ENCODE results near the gene XYLT1. TPM values are rescaled to one million over a fixed set of nuclear protein-coding genes. Genes with fewer than 3 reads are reported as not detected.
A peak's percentile ranks its signal among the peaks of the same experiment; 100 is the strongest.

Gene XYLT1
- total RNA-seq, 2 experiments from 2014 or later: 53.6 to 56.7 TPM

- Mint-ChIP-seq H3K36me3 (peaks cover 26% of the 10 kb centered on the region), H3K27ac (peak overlapping the region; percentile 79), H3K27me3 (no peaks in the 10 kb centered on the region), H3K4me3 (peak overlapping the region; percentile 5), H3K9me3 (no peaks in the 10 kb centered on the region), H3K4me1 (peaks cover 81% of the 10 kb centered on the region)
- POLR2A ChIA-PET: interaction anchor here (0.6 to 8.5 kb wide), 6 partner anchors 9 to 1436 kb away, joined by 3 to 216 read pairs (median 4); partner anchors contain the start of gene ARL6IP1
- ATAC-seq (ENCODE audit: low read depth): no peak
- no peak for DNase-seq
Observed at GRCh38 chr16:17365591-17366298, 105.0 kb downstream of the XYLT1 start.

- H3K4me1 Mint-ChIP-seq: peaks cover 81% of the 10 kb centered on the region
- H3K9me3 Mint-ChIP-seq: no peaks in the 10 kb centered on the region
- POLR2A ChIA-PET: interaction anchor here (1.5 to 8.5 kb wide), 3 partner anchors 20 to 93 kb away, joined by 3 to 216 read pairs (median 3); no protein-coding TSS in a partner anchor
- ATAC-seq (ENCODE audit: low read depth) (no peak), DNase-seq (no peak)
- H3K36me3 Mint-ChIP-seq: peaks cover 27% of the 10 kb centered on the region
- H3K4me3 Mint-ChIP-seq: peak overlapping the region; percentile 25
- peak overlapping the region; percentile 79 for H3K27ac Mint-ChIP-seq
- no peaks in the 10 kb centered on the region for H3K27me3 Mint-ChIP-seq
Observed at GRCh38 chr16:17365211-17365541, 105.6 kb downstream of the XYLT1 start.

- no peak for DNase-seq
- Mint-ChIP-seq H3K9me3 (no peaks in the 10 kb centered on the region), H3K4me3 (peak overlapping the region; percentile 50), H3K27ac (peak overlapping the region; percentile 79), H3K27me3 (no peaks in the 10 kb centered on the region), H3K4me1 (peaks cover 81% of the 10 kb centered on the region), H3K36me3 (peaks cover 27% of the 10 kb centered on the region)
- POLR2A ChIA-PET: interaction anchor here (0.6 to 8.5 kb wide), 11 partner anchors 12 to 105 kb away, joined by 3 to 216 read pairs (median 3); no protein-coding TSS in a partner anchor
- ATAC-seq (ENCODE audit: low read depth): peak; percentile 67
Observed at GRCh38 chr16:17364319-17365210, 106.2 kb downstream of the XYLT1 start.

GRCh38 chr16:17362946-17363345, 107.8 kb downstream of the XYLT1 start:
- ATAC-seq (ENCODE audit: low read depth): no peak
- H3K4me3 Mint-ChIP-seq: peak overlapping the region; percentile 6
- peak overlapping the region; percentile 68 for H3K27ac Mint-ChIP-seq
- H3K4me1 Mint-ChIP-seq: peaks cover 82% of the 10 kb centered on the region
- POLR2A ChIA-PET: interaction anchor here (1.5 to 1.8 kb wide), 2 partner anchors 20 to 105 kb away, joined by 3 to 7 read pairs; no protein-coding TSS in a partner anchor
- peaks cover 36% of the 10 kb centered on the region for H3K36me3 Mint-ChIP-seq
- H3K27me3 Mint-ChIP-seq: no peaks in the 10 kb centered on the region
- H3K9me3 Mint-ChIP-seq: no peaks in the 10 kb centered on the region
- DNase-seq: no peak

- H3K4me1 Mint-ChIP-seq: peaks cover 79% of the 10 kb centered on the region
- no peaks in the 10 kb centered on the region for H3K9me3 Mint-ChIP-seq
- peaks cover 40% of the 10 kb centered on the region for H3K36me3 Mint-ChIP-seq
- no peaks in the 10 kb centered on the region for H3K27me3 Mint-ChIP-seq
- POLR2A ChIA-PET: no interaction called here
- H3K4me3 Mint-ChIP-seq: no peak overlapping the region
- H3K27ac Mint-ChIP-seq: peak overlapping the region; percentile 62
- ATAC-seq (ENCODE audit: low read depth) (no peak), DNase-seq (no peak)
Observed at GRCh38 chr16:17362183-17362582, 108.6 kb downstream of the XYLT1 start.

- POLR2A ChIA-PET: interaction anchor here (1.2 to 4.4 kb wide), 4 partner anchors 9 to 88 kb away, joined by 3 to 51 read pairs (median 12); no protein-coding TSS in a partner anchor
- Mint-ChIP-seq H3K4me3 (no peak overlapping the region), H3K27ac (peak overlapping the region; percentile 86), H3K27me3 (no peaks in the 10 kb centered on the region), H3K36me3 (peaks cover 41% of the 10 kb centered on the region), H3K4me1 (peaks cover 70% of the 10 kb centered on the region), H3K9me3 (no peaks in the 10 kb centered on the region)
- ATAC-seq (ENCODE audit: low read depth) (no peak), DNase-seq (no peak)
Observed at GRCh38 chr16:17360693-17361122, 110.1 kb downstream of the XYLT1 start.

- H3K4me3 Mint-ChIP-seq: peak overlapping the region; percentile 65
- H3K27me3 Mint-ChIP-seq: no peaks in the 10 kb centered on the region
- H3K36me3 Mint-ChIP-seq: peaks cover 44% of the 10 kb centered on the region
- POLR2A ChIA-PET: interaction anchor here (0.9 to 4.4 kb wide), 8 partner anchors 9 to 109 kb away, joined by 3 to 51 read pairs (median 6); no protein-coding TSS in a partner anchor
- ATAC-seq (ENCODE audit: low read depth): peak; percentile 58
- peak overlapping the region; percentile 86 for H3K27ac Mint-ChIP-seq
- no peaks in the 10 kb centered on the region for H3K9me3 Mint-ChIP-seq
- no peak for DNase-seq
- H3K4me1 Mint-ChIP-seq: peaks cover 62% of the 10 kb centered on the region
Observed at GRCh38 chr16:17359788-17360390, 110.9 kb downstream of the XYLT1 start.

- Mint-ChIP-seq H3K4me3 (peak overlapping the region; percentile 65), H3K36me3 (peaks cover 50% of the 10 kb centered on the region), H3K4me1 (peaks cover 56% of the 10 kb centered on the region), H3K27ac (peak overlapping the region; percentile 86), H3K27me3 (no peaks in the 10 kb centered on the region), H3K9me3 (no peaks in the 10 kb centered on the region)
- POLR2A ChIA-PET: interaction anchor here (1.2 to 4.4 kb wide), 4 partner anchors 10 to 110 kb away, joined by 5 to 51 read pairs (median 12); no protein-coding TSS in a partner anchor
- DNase-seq (no peak), ATAC-seq (ENCODE audit: low read depth) (no peak)
Observed at GRCh38 chr16:17358846-17359245, 111.9 kb downstream of the XYLT1 start.

- Mint-ChIP-seq H3K36me3 (peaks cover 55% of the 10 kb centered on the region), H3K27me3 (no peaks in the 10 kb centered on the region), H3K9me3 (no peaks in the 10 kb centered on the region), H3K27ac (peak overlapping the region; percentile 86), H3K4me3 (peak overlapping the region; percentile 65), H3K4me1 (peaks cover 57% of the 10 kb centered on the region)
- ATAC-seq (ENCODE audit: low read depth) (no peak), DNase-seq (no peak)
- POLR2A ChIA-PET: interaction anchor here (0.6 to 4.4 kb wide), 2 partner anchors 12 to 130 kb away, joined by 3 to 51 read pairs; no protein-coding TSS in a partner anchor
Observed at GRCh38 chr16:17358355-17358754, 112.4 kb downstream of the XYLT1 start.

- Mint-ChIP-seq H3K27ac (peak overlapping the region; percentile 19), H3K27me3 (no peaks in the 10 kb centered on the region), H3K4me1 (peaks cover 53% of the 10 kb centered on the region), H3K36me3 (peaks cover 53% of the 10 kb centered on the region), H3K4me3 (no peak overlapping the region), H3K9me3 (no peaks in the 10 kb centered on the region)
- DNase-seq: no peak
- no peak for ATAC-seq (ENCODE audit: low read depth)
- POLR2A ChIA-PET: interaction anchor here (0.8 to 4.4 kb wide), 4 partner anchors 8 to 14 kb away, joined by 3 to 51 read pairs (median 5); no protein-coding TSS in a partner anchor
Observed at GRCh38 chr16:17357307-17358062, 113.3 kb downstream of the XYLT1 start.

- peaks cover 52% of the 10 kb centered on the region for H3K36me3 Mint-ChIP-seq
- ATAC-seq (ENCODE audit: low read depth) (no peak), DNase-seq (no peak)
- POLR2A ChIA-PET: interaction anchor here (0.6 to 1.4 kb wide), 4 partner anchors 9 to 13 kb away, joined by 3 to 6 read pairs (median 4); no protein-coding TSS in a partner anchor
- no peak overlapping the region for H3K27ac Mint-ChIP-seq
- H3K9me3 Mint-ChIP-seq: no peaks in the 10 kb centered on the region
- H3K4me3 Mint-ChIP-seq: no peak overlapping the region
- H3K27me3 Mint-ChIP-seq: no peaks in the 10 kb centered on the region
- H3K4me1 Mint-ChIP-seq: peaks cover 58% of the 10 kb centered on the region
Observed at GRCh38 chr16:17356243-17356933, 114.4 kb downstream of the XYLT1 start.

GRCh38 chr16:17354685-17355084, 116.1 kb downstream of the XYLT1 start:
- Mint-ChIP-seq H3K4me1 (peaks cover 51% of the 10 kb centered on the region), H3K4me3 (no peak overlapping the region), H3K27ac (no peak overlapping the region), H3K36me3 (peaks cover 55% of the 10 kb centered on the region), H3K27me3 (no peaks in the 10 kb centered on the region), H3K9me3 (no peaks in the 10 kb centered on the region)
- POLR2A ChIA-PET: interaction anchor here (1.6 kb wide), 1 partner anchor 15 kb away, joined by 4 read pairs; no protein-coding TSS in a partner anchor
- no peak for DNase-seq
- ATAC-seq (ENCODE audit: low read depth): no peak
